Transverse colon (tissue), 4 donors: Measurements from ENCODE around the gene RAB25. TPM values are rescaled to one million over a fixed set of nuclear protein-coding genes. Genes with fewer than 3 reads are reported as not detected.

Source experiments
- DNase-seq: peaks from one replicate; pipeline ENCODE4 v3.0.0-alpha.2; 2019
- H3K27ac ChIP-seq, 4 donors: fragments of 200-600 bp; sonication (generic); 2 replicates each; pipeline ENCODE4 v1.5.1; 2016 to 2018; ENCODE audit warnings: inconsistent platforms in 4 of 4
- H3K27me3 ChIP-seq: fragments of 200-600 bp; sonication (generic); 2 replicates; pipeline ENCODE4 v1.5.1; 2017; ENCODE audit warnings: inconsistent platforms
- H3K36me3 ChIP-seq, 4 donors: fragments of 200-600 bp; sonication (generic); 2 replicates each; pipeline ENCODE4 v1.5.1; 2017 to 2019; ENCODE audit warnings: inconsistent platforms in 4 of 4
- H3K4me1 ChIP-seq, 4 donors: fragments of 200-600 bp; sonication (generic); 2 replicates each; pipeline ENCODE4 v1.5.1; 2017 to 2020; ENCODE audit warnings: inconsistent platforms in 4 of 4
- H3K4me3 ChIP-seq, 4 donors: fragments of 200-600 bp; sonication (generic); 1 replicate in 1 of 4; 2 replicates in 3 of 4; pipeline versions ENCODE4 v1.5.1 to v1.6.1; 2017 to 2019; ENCODE audit warnings: inconsistent platforms in 4 of 4
- H3K9me3 ChIP-seq, 2 donors: fragments of 200-600 bp; sonication (generic); 2 replicates each; pipeline ENCODE4 v1.5.1; 2017 to 2019; ENCODE audit warnings: inconsistent platforms in 2 of 2
- EP300 ChIP-seq: sonication (generic); formaldehyde crosslinking; IDR thresholded peaks from one replicate; pipeline ENCODE4 v1.6.1; 2017; ENCODE audit warnings: antibody characterized with exemption, low read depth
- POLR2A ChIP-seq: fragments of 450-650 bp; IDR thresholded peaks from one replicate; pipeline ENCODE4 v1.6.1; 2016; ENCODE audit warnings: antibody characterized with exemption, mild to moderate bottlenecking, moderate library complexity
- POLR2AphosphoS5 ChIP-seq, 3 donors: sonication (generic); formaldehyde crosslinking; IDR thresholded peaks; one replicate each; pipeline ENCODE4 v1.6.1; 2016; ENCODE audit warnings: antibody characterized with exemption in 3 of 3
- WGBS, 2 donors: methylation state at CpG; one replicate each; pipeline ENCODE4 v1.1.5; 2018; ENCODE audit warnings: low coverage in 1 of 2; 5-methylcytosine and 5-hydroxymethylcytosine counted together
- in situ Hi-C, 4 donors: fragments of 200-750 bp; cut with MboI; loops; one replicate each; pipeline versions ENCODE4 v1.15.0 to v1.15.1; 2017; ENCODE audit warnings: low sequenced_read_pairs in 3 of 4, low pct_ligation_motif_present in 1 of 4, low pct_unique_long_range_greater_than_20kb in 1 of 4
- intact Hi-C: fragments of 100-400 bp; cut with DNase I; formaldehyde crosslinking; loops from one replicate; pipeline ENCODE4 v1.15.1; 2023; ENCODE audit warnings: low total_unique reads
- total RNA-seq, 4 donors: library from RNA; depleted of rRNA; stranded (reverse); fragments of >200 nt; gene quantifications; one replicate each; pipeline ENCODE4 v1.1.0, GENCODE V29; 2016
- TF ChIP-seq, protein P1 (sequence below), 5 experiments: fragments of 200-600 bp in 3 of 5; fragments of 450-650 bp in 2 of 5; sonication (generic) in 3 of 5; IDR thresholded peaks; 1 replicate in 2 of 5; 2 replicates in 3 of 5; pipeline ENCODE4 v1.5.1; 2016 to 2017; ENCODE audit warnings: antibody characterized with exemption in 5 of 5, inconsistent platforms in 3 of 5, mild to moderate bottlenecking in 2 of 5, moderate library complexity in 1 of 5

Gene RAB25
- total RNA-seq, 4 donors from 2014 or later: 140 to 213 (median 174) TPM

DNA sequence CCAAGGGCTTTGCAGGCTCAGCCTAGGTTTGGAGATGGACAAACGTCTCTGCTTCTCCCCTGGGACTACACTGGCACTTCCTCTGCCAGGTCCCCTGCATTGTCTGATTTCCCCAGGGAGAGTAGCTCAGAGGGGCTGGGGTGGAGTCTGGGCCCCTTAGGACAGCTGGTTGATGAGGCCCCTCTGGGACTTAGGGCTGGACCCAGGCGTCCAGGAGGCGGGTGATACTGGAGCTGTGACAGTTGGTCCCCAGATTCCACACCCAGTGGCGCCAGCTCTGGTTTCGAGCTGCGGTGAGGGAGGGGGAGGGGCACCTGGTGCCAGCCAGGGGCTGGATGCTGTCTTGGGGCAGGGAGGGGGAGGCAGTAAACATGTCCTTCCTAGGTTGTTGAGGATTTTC, 28.7 kb downstream of the RAB25 start:
- no peak overlapping the region for H3K4me3 ChIP-seq
- in situ Hi-C loops: loop anchor here (5.0 to 25.0 kb wide), 4 partner anchors 43 to 138 kb away; partner anchors contain the start of gene PMF1 (in 1 of the 4)
- 59% methylated on average over 5 of the region's 6 CpGs; no CpG with 5 or more reads in 1 of the 2 donors for WGBS, 2 donors
- peaks cover 0 to 7% (median 1%) of the 10 kb centered on the region in 4 donors for H3K4me1 ChIP-seq
- peak overlapping the region in 1 of 4 donors; percentile 34 for H3K27ac ChIP-seq
- DNase-seq: no peak
- TF ChIP-seq, protein P1, sequence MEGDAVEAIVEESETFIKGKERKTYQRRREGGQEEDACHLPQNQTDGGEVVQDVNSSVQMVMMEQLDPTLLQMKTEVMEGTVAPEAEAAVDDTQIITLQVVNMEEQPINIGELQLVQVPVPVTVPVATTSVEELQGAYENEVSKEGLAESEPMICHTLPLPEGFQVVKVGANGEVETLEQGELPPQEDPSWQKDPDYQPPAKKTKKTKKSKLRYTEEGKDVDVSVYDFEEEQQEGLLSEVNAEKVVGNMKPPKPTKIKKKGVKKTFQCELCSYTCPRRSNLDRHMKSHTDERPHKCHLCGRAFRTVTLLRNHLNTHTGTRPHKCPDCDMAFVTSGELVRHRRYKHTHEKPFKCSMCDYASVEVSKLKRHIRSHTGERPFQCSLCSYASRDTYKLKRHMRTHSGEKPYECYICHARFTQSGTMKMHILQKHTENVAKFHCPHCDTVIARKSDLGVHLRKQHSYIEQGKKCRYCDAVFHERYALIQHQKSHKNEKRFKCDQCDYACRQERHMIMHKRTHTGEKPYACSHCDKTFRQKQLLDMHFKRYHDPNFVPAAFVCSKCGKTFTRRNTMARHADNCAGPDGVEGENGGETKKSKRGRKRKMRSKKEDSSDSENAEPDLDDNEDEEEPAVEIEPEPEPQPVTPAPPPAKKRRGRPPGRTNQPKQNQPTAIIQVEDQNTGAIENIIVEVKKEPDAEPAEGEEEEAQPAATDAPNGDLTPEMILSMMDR (IDR thresholded peaks at IDR 0.05): no peak
- TF ChIP-seq EP300: no peak
- no peak for TF ChIP-seq POLR2A
- TF ChIP-seq POLR2AphosphoS5 (IDR thresholded peaks at IDR 0.05): no peak
- no peaks in the 10 kb centered on the region for H3K36me3 ChIP-seq
- no peaks in the 10 kb centered on the region for H3K27me3 ChIP-seq
- H3K9me3 ChIP-seq: no peaks in the 10 kb centered on the region
- intact Hi-C loops: loop anchor here (2.0 kb wide), 1 partner anchor 135 kb away; no protein-coding TSS in a partner anchor

DNA sequence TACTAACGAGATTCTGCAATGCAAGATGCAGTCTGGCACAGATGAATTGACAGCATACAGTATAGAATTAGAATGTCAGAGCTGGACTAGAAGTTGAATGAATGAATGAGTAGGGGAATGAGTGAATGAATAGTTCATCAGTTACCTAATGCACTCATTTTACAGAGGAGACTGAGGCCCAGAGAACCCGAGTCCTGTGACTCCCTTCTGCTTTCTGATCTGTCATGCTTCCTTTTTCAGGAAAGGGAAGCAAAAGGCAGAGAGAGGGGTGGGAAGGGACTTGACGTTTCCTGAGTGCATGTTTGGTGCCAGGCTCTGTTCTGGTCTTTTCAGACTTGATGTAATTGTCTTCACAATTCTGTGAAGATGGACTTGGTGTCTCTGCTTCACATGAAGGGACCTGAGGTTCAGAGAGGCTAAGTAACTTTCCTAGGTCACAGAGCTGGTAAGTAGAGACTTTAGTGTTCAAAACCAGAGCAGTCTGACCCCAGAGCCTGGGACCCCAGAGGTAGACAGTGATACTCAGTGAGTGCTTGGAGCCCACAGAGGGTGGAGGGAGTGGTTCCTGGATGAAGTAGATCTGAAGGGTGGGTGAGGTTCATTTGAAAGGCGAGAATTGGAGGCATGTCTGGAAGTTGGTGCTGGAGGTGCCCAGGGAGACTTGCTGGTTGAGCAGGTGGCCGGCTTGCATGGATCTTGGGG, 29.3 kb downstream of the RAB25 start:
- no peaks in the 10 kb centered on the region for H3K36me3 ChIP-seq
- intact Hi-C loops: loop anchor here (2.0 kb wide), 1 partner anchor 135 kb away; no protein-coding TSS in a partner anchor
- 5 to 33% methylated on average over 3 to 5 of the region's 5 CpGs for WGBS, 2 donors
- no peak for DNase-seq
- H3K4me1 ChIP-seq: peaks cover 0 to 7% (median 1%) of the 10 kb centered on the region in 4 donors
- no peaks in the 10 kb centered on the region for H3K27me3 ChIP-seq
- TF ChIP-seq POLR2A (no peak), EP300 (no peak), POLR2AphosphoS5 (IDR thresholded peaks at IDR 0.05) (no peak)
- TF ChIP-seq, protein P1 (IDR thresholded peaks at IDR 0.05): no peak
- no peak overlapping the region for H3K27ac ChIP-seq
- in situ Hi-C loops: loop anchor here (5.0 to 25.0 kb wide), 4 partner anchors 42 to 137 kb away; partner anchors contain the start of gene PMF1 (in 1 of the 4)
- H3K9me3 ChIP-seq: no peaks in the 10 kb centered on the region
- no peak overlapping the region for H3K4me3 ChIP-seq

DNA sequence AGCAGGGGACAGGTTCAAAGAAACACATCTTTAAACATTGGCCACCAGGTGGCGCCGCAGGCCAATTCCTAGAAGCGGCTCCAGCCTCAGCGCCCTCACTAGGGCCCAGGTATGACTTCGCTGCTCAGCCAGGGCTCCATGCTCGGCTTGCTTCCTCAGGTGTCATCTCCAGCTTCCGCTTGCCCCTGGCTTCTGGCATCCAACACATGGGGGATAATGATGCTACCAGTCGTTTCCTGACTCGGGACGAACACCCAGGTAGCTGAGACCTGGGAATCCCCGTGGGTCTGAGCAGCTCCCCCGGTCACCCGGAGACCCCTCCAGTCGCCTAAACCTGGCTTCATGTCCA, 29.9 kb downstream of the RAB25 start:
- in situ Hi-C loops (loop anchor here (5.0 to 25.0 kb wide), 4 partner anchors 41 to 136 kb away; partner anchors contain the start of gene PMF1 (in 1 of the 4)), intact Hi-C loops (loop anchor here (2.0 kb wide), 1 partner anchor 134 kb away; no protein-coding TSS in a partner anchor)
- WGBS, 2 donors: 35% methylated on average over 14 of the region's 14 CpGs; no CpG with 5 or more reads in 1 of the 2 donors
- TF ChIP-seq EP300 (no peak), POLR2A (no peak), POLR2AphosphoS5 (IDR thresholded peaks at IDR 0.05) (no peak)
- TF ChIP-seq, protein P1 (IDR thresholded peaks at IDR 0.05): peak; percentile 82 to 88 (median 87)
- Histone ChIP-seq H3K27ac (no peak overlapping the region), H3K4me1 (peaks cover 0 to 10% (median 1%) of the 10 kb centered on the region in 4 donors), H3K9me3 (no peaks in the 10 kb centered on the region), H3K27me3 (no peaks in the 10 kb centered on the region), H3K4me3 (no peak overlapping the region), H3K36me3 (no peaks in the 10 kb centered on the region)
- peak; percentile 91 for DNase-seq

DNA sequence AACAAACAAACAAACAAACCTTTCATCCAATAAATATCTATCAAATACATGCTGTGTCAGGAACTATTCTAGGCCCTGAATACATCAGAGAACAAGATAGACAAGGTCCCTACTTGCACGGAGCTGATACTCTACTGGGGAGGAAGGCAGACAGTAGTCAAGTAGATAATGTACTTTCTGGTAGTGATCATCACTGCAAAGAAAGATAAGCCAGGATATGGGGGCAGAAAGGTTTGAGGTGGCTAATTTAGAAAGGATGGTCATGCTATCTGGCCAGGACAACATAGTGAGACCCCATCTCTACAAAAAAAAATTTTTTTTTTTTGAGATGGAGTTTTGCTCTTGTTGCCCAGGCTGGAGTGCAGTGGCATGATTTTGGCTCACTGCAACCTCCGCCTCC, 30.6 kb downstream of the RAB25 start:
- intact Hi-C loops: loop anchor here (2.0 kb wide), 1 partner anchor 133 kb away; no protein-coding TSS in a partner anchor
- H3K4me1 ChIP-seq: peaks cover 0 to 17% (median 3%) of the 10 kb centered on the region in 4 donors
- no peak overlapping the region for H3K4me3 ChIP-seq
- no peak overlapping the region for H3K27ac ChIP-seq
- DNase-seq: no peak
- TF ChIP-seq EP300 (no peak), POLR2A (no peak), POLR2AphosphoS5 (IDR thresholded peaks at IDR 0.05) (no peak)
- TF ChIP-seq, protein P1 (IDR thresholded peaks at IDR 0.05): no peak
- H3K27me3 ChIP-seq: no peaks in the 10 kb centered on the region
- no peaks in the 10 kb centered on the region for H3K9me3 ChIP-seq
- WGBS, 2 donors: 74 to 83% methylated on average over 1 to 2 of the region's 2 CpGs
- in situ Hi-C loops: loop anchor here (5.0 to 25.0 kb wide), 4 partner anchors 41 to 136 kb away; partner anchors contain the start of gene PMF1 (in 1 of the 4)
- no peaks in the 10 kb centered on the region for H3K36me3 ChIP-seq
